SK-N-SH (cell line): ENCODE data around the gene MAP6.

Experiments used
- SMC3 ChIP-seq: IDR thresholded peaks from 2 replicates; pipeline ENCODE4 v1.6.1; 2012; ENCODE audit warnings: low read depth, low read length, improper control_type of control experiment
- TAF1 ChIP-seq: IDR thresholded peaks from 2 replicates; pipeline ENCODE4 v1.6.1; 2012; ENCODE audit warnings: low read depth, mild to moderate bottlenecking, low read length, moderate library complexity, borderline replicate concordance
- TF ChIP-seq, protein P1 (sequence below): fragments of 200-600 bp; sonication (generic); IDR thresholded peaks from 2 replicates; pipeline ENCODE4 v1.6.1; 2017; ENCODE audit warnings: antibody characterized with exemption, mild to moderate bottlenecking, moderate library complexity

DNA sequence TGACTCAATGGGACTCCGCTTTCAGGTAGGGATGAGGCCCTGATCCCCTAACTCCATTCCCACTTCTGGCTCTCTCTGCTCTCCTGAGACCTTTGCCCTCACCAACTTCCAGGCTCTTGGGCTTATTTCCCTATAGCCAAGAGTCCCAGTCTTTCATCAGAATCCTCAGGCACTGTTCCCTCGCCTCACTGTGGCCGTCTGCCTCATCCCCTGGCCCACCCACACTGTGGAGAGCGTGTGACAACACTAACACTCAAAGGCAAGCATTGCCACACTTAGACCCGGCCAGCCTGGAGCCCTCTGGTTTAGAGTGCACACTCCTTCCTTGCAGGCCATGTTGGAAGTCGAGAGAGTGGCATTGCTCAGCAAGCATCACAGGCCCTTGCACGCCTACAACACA is 79.8 kb downstream of the MAP6 start:
- TF ChIP-seq, protein P1, sequence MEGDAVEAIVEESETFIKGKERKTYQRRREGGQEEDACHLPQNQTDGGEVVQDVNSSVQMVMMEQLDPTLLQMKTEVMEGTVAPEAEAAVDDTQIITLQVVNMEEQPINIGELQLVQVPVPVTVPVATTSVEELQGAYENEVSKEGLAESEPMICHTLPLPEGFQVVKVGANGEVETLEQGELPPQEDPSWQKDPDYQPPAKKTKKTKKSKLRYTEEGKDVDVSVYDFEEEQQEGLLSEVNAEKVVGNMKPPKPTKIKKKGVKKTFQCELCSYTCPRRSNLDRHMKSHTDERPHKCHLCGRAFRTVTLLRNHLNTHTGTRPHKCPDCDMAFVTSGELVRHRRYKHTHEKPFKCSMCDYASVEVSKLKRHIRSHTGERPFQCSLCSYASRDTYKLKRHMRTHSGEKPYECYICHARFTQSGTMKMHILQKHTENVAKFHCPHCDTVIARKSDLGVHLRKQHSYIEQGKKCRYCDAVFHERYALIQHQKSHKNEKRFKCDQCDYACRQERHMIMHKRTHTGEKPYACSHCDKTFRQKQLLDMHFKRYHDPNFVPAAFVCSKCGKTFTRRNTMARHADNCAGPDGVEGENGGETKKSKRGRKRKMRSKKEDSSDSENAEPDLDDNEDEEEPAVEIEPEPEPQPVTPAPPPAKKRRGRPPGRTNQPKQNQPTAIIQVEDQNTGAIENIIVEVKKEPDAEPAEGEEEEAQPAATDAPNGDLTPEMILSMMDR = no peak
- TF ChIP-seq SMC3 (no peak), TAF1 (no peak)
